HL-60 (cell line): ENCODE data around the gene CYP2C8.

ENCODE experiments used
- CTCF ChIP-seq: IDR thresholded peaks from one replicate; pipeline ENCODE4 v1.5.1; 2011; ENCODE audit warnings: low read length, control low read depth, inconsistent platforms; ENCODE audit not compliant: insufficient read depth
- POLR2AphosphoS5 ChIP-seq: IDR thresholded peaks from 2 replicates; pipeline ENCODE4 v1.6.1; 2012; ENCODE audit warnings: low read depth
- SPI1 ChIP-seq: IDR thresholded peaks from 2 replicates; pipeline ENCODE4 v1.6.1; 2012; ENCODE audit warnings: low read depth, mild to moderate bottlenecking, borderline replicate concordance

GRCh38 chr10:95069286-95069685, at the start of gene CYP2C8:
- no peak for TF ChIP-seq CTCF
- TF ChIP-seq SPI1 = no peak
- TF ChIP-seq POLR2AphosphoS5 = no peak
